GM10847 (cell line): ENCODE results near the gene PPP1R14C.

Experiments used
- POLR2A ChIP-seq: IDR thresholded peaks from 2 replicates; pipeline ENCODE4 v1.6.1; 2011; ENCODE audit not compliant: insufficient read length; ENCODE audit errors: extremely low read depth

PPP1R14C gene

GRCh38 chr6:150128425-150128824 lies 14.4 kb upstream of the PPP1R14C start:
- TF ChIP-seq POLR2A = no peak

GRCh38 chr6:150129616-150130505 lies 13.0 kb upstream of the PPP1R14C start:
- TF ChIP-seq POLR2A = no peak

GRCh38 chr6:150133686-150134085 lies 9.2 kb upstream of the PPP1R14C start:
- no peak for TF ChIP-seq POLR2A

- TF ChIP-seq POLR2A = no peak
Observed at GRCh38 chr6:150134280-150134920, 8.4 kb upstream of the PPP1R14C start.

- TF ChIP-seq POLR2A = no peak
Observed at GRCh38 chr6:150138638-150139037, 4.2 kb upstream of the PPP1R14C start.

GRCh38 chr6:150139533-150139932 lies 3.3 kb upstream of the PPP1R14C start:
- TF ChIP-seq POLR2A = no peak

- TF ChIP-seq POLR2A = no peak
Observed at GRCh38 chr6:150140236-150140969, 2.4 kb upstream of the PPP1R14C start.

- no peak for TF ChIP-seq POLR2A
Observed at GRCh38 chr6:150142097-150142669, 661 bp upstream of the PPP1R14C start.

GRCh38 chr6:150143516-150144293 lies 861 bp downstream of the PPP1R14C start:
- no peak for TF ChIP-seq POLR2A

- TF ChIP-seq POLR2A = no peak
Observed at GRCh38 chr6:150144294-150144868, 1.5 kb downstream of the PPP1R14C start.

GRCh38 chr6:150145427-150145826 lies 2.6 kb downstream of the PPP1R14C start:
- no peak for TF ChIP-seq POLR2A

GRCh38 chr6:150145830-150146229 lies 3.0 kb downstream of the PPP1R14C start:
- no peak for TF ChIP-seq POLR2A

- TF ChIP-seq POLR2A = no peak
Observed at GRCh38 chr6:150146436-150146835, 3.6 kb downstream of the PPP1R14C start.

GRCh38 chr6:150149146-150149545 lies 6.3 kb downstream of the PPP1R14C start:
- no peak for TF ChIP-seq POLR2A
